GM18526 (cell line): ENCODE results near the gene CADPS.

Experiments used
- POLR2A ChIP-seq: IDR thresholded peaks from 3 replicates; pipeline ENCODE4 v1.6.1; 2011; ENCODE audit not compliant: insufficient read length; ENCODE audit errors: extremely low read depth

The CADPS gene

DNA sequence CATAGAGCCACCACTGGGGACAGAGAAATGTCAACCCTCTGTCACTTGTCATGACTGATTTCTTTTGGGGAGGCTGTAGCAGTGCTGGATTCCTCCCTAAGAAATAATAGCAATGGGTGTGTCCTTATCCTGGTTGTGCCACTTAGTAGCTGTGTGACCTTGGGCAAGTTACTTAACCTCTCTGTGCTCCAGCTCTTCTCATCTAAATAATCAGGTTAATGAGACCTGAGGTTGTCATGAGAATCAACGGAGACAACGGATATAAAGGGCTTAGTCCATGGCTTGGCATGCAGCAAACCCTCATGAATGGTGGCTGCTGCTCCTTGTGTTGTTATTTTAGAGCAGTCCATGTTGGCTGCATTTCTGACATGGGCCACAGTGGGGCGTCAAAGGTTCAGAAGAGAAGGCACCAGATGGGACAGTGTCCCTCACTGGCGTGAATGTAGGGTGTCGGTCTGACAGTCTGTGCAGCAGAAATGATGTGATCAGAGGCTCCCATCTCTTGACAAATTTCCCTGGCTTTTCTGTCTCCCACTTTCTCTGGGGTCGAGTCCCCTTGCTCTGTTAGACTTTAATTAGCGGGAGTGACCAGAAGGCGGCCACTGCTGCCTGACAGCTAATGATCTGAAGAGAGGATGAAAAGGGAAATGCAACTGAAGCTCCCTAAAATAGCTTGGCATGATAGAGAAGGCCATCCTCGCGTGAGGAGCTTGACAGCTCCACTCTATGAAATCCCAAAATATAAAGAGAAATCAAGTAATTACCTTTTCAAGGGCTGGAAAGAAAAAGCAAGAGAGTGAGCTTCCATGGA is 209.4 kb downstream of the CADPS start:
- no peak for TF ChIP-seq POLR2A

GRCh38 chr3:62662677-62663076 is 212.5 kb downstream of the CADPS start:
- TF ChIP-seq POLR2A, result no peak

GRCh38 chr3:62659660-62660059 is 215.6 kb downstream of the CADPS start:
- TF ChIP-seq POLR2A, result no peak

- no peak for TF ChIP-seq POLR2A
Observed at GRCh38 chr3:62655691-62656063, 219.5 kb downstream of the CADPS start.

DNA sequence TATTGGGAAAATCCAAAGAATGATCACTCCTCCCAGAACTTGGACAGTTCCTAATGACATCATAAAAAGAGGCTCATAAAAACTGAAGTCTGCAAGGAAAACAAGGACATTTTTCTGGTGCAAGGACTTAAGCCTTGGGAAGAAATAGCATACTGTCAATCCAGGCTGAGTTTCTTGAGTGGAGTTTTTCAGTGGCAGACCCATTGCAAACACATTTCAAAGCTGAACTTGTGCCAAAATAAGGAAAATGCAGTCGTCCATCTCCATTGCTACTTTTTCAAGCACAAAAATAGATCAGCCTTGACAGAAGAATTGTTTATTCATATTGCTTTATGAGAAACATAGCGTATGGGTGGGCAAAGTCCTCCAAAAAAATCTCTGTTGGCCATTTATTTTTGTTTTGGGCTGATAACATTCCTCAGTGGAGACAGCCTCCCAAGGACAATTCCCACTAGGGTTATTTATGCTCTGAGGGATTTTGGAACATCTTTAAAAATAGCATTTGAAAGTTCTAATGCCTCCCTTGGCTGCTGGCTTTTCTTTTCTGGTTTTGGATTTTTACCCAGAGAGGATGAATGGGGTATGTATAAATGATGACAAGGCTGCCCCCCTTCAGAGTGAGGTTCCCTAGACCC is 220.0 kb downstream of the CADPS start:
- TF ChIP-seq POLR2A, result no peak

DNA sequence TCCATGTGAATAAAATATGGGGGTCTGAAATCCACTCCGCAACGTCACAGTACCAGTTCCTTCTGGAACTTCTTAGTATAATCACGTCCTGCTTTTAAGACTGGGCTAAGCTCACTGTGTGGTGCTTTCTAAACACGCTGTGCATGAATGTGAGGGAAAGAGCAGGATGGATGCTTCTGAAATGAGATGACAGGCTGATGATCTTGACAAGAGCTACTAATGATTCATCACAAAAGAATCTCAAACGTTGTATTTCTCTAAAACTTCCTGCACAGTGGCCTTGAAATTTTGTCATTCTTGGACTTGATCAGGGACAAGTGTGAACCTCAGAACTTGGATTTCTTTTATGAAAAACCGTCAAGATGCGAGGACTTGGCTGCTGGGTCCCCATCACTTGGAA is 221.4 kb downstream of the CADPS start:
- no peak for TF ChIP-seq POLR2A

- TF ChIP-seq POLR2A, result no peak
Observed at GRCh38 chr3:62647711-62648110, 227.5 kb downstream of the CADPS start.

GRCh38 chr3:62644493-62644892 is 230.7 kb downstream of the CADPS start:
- no peak for TF ChIP-seq POLR2A

GRCh38 chr3:62638316-62638715 is 236.9 kb downstream of the CADPS start:
- no peak for TF ChIP-seq POLR2A

DNA sequence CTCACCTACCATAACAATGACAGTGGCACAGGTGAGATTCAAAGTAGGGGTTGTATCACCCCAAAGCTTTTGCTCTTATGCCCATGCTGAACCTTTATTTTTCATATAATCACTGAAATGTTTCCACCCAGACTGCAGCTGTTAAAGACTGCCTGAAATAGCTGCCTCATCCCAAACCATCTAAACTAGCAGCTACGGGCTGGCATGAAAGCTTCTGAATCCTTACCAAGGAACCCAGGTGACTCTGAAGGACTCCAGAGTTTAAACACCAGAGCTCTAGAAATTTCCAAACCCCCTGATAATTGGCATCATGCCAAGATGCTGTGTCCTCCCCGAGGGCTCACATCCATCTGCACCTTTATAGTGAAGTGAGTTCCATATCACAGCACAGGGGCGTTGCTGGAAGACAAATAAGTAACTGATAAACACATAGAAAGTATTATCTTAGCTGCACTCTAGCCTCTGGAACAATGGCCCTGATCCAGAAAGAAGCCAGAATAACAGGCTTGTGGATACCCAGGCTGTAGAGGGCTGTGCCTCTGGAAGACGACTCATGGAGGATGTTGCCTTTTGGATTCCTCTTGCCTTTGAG is 238.9 kb downstream of the CADPS start:
- no peak for TF ChIP-seq POLR2A

DNA sequence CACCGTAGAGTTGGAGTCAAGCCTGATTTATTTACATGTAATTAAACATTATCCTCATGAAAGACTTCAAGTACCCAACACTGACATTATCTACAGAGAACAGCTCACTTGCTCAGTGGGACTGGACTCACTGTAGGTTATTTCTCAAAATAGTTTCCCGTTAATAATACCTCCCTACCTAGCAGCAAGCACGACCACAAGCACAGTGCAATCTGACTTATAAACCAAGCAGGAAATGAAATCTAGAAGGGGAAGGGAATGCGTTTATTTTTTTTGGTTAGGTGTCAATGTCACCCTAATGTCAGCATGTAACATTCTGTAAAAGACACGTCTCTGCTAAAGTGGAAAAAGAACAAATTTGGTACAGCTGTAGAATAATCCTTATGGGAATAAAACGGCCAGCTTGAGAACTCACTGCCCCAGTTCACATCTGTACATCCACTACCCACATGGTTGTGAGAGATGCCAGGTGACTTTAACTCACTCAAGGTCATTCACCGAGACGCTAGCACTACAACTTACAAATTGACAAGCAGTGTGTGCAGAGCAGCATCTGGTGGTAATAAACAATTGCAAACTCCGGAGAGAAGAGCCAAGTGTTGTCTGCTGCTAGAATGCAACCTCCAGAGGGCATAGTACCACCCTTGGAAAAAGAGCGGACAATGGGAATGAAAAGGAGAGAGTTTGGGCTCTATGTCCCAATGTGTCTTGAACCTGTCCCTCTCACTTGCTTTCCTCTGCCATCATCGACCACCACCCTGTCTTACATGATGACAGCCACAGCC is 242.5 kb downstream of the CADPS start:
- no peak for TF ChIP-seq POLR2A

GRCh38 chr3:62631488-62631887 is 243.7 kb downstream of the CADPS start:
- no peak for TF ChIP-seq POLR2A

DNA sequence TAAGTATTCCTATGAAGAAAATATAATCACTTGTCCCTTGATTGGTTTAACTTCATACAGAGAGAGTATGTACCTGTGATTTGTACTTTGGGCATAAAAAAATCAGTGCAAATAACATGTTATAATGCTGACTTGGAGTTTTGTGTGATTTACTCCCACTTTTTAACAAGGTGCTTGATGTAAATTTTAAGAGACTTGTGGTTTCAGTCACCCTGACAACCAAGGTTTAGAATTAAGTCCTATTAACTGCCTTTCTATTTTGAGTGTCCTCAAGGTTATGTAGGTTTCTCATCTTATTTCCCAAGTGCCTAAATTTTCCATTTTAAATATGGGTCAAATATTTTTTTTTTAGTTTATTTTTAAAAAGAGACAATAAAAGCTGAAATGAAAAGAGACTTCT is 244.6 kb downstream of the CADPS start:
- no peak for TF ChIP-seq POLR2A

- TF ChIP-seq POLR2A, result no peak
Observed at GRCh38 chr3:62625268-62625667, 249.9 kb downstream of the CADPS start.

DNA sequence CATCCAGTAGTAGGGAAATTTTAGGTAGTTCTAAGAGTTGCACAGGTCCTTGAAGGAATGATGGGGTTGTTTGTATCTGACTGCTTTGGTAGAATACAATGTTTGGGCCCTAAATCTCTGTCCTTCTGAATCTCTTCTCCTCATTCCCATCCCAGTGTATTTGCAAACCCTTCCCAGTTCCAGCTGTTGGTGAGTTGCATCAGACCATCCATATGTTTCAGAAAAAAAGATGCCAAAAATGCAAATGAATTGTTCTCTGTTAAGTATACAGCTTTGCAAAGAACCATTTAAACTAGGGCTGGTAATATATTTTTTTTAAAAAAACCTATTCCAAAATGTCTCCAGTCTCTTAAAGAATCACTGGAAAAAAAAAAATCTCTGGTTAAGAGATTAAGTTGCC is 251.0 kb downstream of the CADPS start:
- no peak for TF ChIP-seq POLR2A
